Measurements from ENCODE around the gene LDB2.

GRCh38 chr4:16537926-16538325 lies 360.5 kb downstream of the LDB2 start:
- TF ChIP-seq CTCF (conservative IDR thresholded peaks at IDR 0.05 in 1 of 2, IDR thresholded peaks at IDR 0.05 in 1 of 2; ENCODE audit: extremely low read depth in 1 of 2, insufficient read depth in 1 of 2, low read depth in 1 of 2, low read length in 2 of 2) (no peak), EZH2 (IDR thresholded peaks at IDR 0.05; ENCODE audit: borderline replicate concordance, low read length) (no peak)
